ENCODE data around the gene NT5M.
A peak's percentile ranks its signal among the peaks of the same experiment; 100 is the strongest.
"Not testable (repeated sequence)": the region's sequence is repeated elsewhere in the genome, so short reads cannot be mapped to it uniquely, and the experiment has no call there.

Gene NT5M

GRCh38 chr17:17377071-17377967, 74.1 kb downstream of the NT5M start:
- no peak for DNase-seq

DNA sequence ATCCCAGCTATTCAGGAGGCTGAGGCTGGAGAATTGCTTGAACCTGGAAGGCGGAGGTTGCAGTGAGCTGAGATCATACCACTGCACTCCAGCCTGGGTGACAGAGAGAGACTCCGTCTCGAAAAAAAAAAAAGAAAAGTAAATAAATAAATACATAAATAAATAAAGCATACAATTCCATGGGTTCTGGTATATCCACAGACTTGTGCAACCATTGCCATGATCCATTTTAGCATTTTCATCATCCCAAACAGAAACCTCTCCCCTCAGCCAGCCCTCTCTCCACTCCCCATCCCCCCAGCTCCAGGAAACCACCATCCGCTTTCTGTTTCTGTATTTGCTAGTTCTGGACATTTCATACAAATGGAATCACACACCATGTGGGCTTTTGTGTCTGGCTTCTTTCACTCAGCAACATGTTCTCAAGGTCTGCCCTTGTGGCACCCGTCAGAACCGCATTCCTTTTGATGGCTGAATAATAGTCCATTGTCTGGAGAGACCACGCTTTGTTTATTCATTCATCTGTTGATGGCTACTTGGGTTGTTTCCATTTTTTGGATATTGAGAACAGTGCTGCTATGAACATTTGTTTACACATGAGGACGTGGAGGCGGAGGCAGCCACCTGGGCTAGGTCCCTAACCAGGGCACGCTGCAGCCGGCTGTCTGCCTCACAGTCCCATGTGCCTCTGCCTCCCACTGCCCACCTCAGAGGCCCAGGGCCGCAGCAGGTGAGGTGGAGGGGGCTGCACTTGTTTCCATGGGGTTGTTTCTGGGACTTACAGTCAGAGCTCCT, 76.2 kb downstream of the NT5M start:
- no peak for DNase-seq

DNA sequence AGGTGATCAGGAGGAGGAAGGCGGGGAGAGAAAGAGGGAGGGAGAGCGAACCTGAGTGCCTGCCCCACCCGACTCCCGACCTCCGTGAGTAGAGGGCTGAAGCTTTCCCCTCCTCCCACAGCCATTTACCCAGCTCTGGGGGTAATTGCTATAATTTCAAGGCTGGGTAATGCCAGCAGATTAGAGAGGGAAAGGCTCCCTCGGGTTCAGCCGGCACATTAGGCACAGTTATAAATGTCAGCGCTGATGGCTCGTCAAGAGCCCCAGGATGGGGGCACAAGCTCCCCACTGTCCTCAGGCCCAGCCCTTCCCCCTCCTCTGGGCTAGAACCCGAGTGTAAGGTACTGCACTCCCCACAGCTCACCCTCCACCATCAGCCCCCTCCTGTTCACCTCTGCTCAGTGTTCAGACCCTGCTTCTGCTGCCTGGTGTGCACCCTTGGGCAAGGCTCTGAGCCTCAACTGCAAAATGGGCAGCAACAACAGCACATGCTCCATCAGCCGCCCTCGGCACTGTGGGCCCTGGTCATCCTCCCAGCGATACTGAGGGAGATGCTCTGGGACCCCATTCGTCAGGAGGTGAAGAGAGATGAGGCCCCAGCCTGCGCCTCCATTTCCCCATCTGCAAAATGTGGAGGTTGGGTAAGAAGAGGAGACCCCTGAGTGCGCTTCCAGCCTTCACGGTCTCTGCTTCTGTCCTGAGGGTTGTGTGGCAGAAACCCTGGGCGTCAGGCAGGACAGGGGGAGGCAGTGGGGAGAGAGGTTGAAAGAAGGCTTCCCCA, 77.2 kb downstream of the NT5M start:
- DNase-seq = no peak

DNA sequence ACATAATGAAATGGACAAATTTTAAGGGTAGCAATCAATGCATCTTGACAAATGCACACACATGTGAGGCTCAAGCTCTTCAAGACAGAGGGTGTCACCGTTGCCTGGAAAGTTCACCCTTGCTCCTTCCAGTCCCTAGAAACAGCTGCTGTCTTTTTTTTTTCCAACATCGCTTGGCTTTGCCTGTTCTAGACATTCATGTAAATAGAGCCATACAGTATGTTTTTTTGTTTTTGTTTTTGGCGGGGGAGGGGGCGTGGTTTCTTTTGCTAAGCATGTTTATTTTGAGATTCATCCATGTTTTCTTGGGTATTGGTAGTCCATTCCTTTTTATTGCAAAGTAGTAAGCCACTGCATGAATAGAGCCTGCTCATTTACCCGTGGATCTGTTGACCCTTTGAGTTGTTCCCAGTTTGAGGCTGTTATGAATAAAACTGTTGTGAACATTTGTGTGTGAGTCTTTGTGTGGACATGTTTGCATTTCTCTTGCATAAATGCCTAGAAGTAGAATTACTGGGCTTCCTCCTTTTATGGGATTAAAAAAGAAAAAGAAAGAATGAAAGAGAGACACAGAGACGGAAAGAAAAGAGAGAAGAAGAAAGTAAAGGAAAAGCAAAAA, 78.4 kb downstream of the NT5M start:
- DNase-seq = no peak

GRCh38 chr17:17382065-17382459, 78.9 kb downstream of the NT5M start:
- DNase-seq = no peak

DNA sequence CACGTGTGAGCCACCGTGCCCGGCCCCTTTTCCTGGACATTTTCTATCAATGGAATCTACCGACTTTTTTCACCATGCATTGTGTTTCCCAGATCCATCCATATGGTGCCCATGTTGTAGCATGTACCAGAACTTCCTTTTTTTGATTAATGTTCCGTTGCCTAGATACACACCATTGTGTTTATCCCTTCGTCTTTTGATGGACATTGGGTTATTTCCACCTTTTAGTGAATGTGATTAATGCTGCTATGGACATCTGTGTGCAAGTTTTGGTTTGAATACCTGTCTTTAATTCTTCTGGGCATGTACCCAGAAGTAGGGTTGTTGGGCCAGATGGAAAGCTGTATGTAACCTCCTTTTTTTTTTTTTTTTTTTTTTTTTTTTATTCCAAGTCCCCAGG, 79.8 kb downstream of the NT5M start:
- DNase-seq = no peak

- DNase-seq = not testable (repeated sequence)
Measured at GRCh38 chr17:17383431-17384290, 80.5 kb downstream of the NT5M start.

DNA sequence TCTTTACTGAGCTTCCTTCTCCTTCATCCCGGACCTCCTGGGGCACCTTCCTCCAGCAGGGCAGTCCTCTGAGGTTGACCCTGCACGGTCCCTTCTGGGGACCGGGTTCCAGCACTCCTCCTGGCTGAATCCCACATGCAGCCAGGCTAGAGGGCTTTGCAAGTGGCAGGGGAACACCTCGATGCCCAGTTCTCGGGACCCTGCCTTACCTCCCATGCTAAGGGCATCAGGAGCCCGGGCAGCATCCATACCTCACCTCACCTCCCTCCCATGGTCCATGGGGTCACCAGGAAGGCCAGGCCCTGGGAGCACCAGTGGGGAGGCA, 81.1 kb downstream of the NT5M start:
- no peak for DNase-seq

DNA sequence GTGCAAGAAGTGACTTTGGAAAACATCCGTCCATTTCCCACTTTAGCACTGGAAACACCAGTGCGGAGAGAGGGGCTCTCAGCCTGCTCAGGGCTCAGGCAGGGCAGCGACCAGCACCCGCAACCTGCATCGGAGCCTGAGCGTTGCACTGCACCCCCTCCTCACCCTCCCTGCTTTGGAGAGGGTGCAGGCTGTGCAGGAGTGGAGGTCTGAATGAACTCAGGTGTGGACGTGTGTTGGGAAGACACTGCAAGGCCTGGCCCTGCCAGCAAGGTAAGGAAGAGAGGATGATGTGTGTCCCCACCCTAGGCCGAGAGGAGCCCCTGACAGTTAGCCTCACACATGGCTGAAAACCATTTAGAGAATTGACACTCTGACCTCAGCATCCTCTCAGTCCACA, 81.8 kb downstream of the NT5M start:
- DNase-seq = no peak

DNA sequence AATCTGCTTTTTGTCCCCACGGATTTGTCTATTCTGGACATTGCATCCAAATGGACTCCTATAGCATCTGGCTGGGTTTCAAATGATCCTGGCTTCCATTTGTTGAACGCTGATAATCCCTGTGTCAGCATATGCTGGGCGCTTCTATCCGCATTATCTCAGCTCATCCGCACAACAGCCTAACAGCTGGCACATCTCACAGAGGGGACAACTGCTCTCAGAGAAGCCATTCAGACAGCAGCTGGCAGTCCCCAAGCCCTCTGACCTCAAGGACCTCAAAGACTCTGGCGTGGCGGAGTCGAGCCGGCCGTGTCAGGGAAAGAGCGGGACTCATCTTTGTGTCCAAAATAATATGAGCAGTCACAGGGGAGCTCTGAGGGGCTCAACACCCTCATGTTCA, 82.3 kb downstream of the NT5M start:
- DNase-seq = no peak

DNA sequence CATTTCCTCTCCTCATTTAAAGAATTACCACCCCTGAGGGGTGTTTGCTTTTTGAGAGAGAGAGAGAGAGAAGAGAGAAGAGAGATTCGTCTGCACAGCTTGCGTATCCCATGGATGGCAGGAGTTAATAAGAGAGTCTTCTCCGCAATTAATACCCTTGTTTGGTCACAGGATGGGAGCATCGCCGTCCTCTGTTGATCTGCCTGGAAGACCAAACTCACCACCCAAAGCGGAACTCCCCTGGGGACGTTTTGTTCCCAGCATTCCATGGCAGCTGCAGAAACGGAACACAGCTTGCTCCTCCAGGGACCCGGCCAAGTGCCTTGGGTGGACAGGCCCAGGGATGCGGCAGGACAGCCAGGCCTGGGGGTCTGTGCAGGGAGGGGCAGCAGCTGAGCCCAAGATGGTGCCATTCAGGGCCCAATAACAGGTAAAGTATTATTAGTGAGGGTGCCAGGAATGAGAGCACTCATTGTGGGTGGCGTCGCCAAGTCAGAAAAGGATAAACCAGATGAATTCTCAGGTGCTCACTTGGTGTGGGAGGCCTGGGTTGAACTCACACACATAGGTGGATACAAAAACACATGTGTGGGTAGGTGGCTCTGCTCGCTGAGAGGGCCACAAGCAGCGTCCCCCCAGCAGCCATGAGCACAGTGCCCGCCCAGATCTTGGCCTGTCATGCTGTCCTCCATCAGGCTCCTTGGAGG, 83.1 kb downstream of the NT5M start:
- DNase-seq = no peak

DNA sequence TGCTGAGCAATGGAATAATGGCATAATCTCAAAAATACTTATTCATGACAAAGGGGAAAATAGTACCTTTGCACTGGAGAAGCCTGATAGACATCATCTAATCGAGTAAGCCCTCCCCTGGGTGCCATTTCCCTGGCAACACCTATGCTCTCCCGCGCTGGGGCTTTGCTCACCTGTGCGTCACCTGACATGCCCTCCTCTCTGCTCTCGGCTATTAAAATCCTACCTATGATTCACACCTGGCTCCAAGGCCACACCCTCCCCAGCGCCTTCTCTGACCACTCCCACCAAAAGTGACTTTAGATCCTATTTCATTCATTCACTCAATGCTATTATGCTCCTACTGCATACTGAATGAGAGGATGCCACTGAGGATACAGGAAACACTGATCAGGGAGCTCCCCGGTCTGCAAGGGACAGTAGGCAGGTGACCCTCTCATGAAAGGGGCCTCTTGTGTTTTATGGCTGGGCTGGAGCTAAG, 83.9 kb downstream of the NT5M start:
- DNase-seq = no peak

- peak; percentile 17 for DNase-seq
Measured at GRCh38 chr17:17387498-17388362, 84.6 kb downstream of the NT5M start.

GRCh38 chr17:17388657-17389496, 85.7 kb downstream of the NT5M start:
- no peak for DNase-seq

GRCh38 chr17:17391668-17392370, 88.6 kb downstream of the NT5M start:
- peak; percentile 71 for DNase-seq

DNA sequence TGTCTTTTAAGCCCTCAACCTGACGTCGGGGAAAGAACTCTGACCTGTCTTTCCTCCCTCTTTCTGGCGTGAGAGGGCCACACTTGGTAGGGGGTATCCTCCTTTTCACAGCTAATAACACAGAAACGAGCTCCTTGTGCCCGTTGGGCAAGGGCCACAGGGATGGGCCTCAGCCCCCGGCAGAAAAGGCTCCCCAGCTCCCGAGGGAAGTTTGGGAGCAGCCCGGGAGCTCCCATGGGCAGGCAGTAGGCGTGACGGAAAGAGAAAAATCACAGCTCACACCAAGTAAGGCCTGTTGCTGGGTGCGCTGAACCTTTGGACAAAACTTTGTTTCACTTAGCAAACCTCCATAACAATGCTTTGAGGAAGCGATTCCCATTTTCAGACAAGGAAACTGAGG, 90.8 kb downstream of the NT5M start:
- DNase-seq = no peak

GRCh38 chr17:17394494-17394893, 91.3 kb downstream of the NT5M start:
- no peak for DNase-seq

DNA sequence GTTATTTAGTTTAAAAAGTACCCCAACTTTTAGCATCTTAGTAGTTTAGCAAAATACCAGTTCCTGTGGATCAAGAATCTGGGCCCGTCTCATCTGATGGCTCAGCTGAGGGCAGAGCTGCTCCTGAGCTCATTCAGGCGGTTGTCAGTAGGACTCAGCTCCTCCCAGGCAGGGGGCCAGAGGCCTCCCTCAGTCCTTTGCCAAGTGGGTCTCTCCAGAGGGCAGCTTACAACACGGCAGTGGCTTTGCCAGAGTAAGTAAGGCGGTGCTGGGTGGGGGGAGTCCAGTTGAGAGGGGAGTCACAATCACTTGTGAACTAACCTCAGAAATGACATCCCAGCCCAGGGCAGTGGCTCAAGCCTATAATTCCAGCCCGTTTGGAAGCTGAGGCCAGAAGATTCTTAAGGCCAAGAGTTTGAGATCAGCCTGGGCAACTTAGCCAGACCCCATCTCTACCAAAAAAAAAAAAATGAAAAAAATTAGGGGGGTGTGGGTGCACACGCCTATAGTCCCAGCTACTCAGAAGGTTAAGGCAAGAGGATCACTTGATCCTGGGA, 92.2 kb downstream of the NT5M start:
- DNase-seq = no peak

All from stimulated activated CD4-positive, alpha-beta T cell treated with anti-CD3 and anti-CD28 coated beads, Interleukin-15, amount 100 ng/mL, for 24 hours (primary cell).